Fibroblast of skin of right biceps (primary cell): ENCODE data around the gene GLI3.

Experiments used
- DNase-seq: peaks from one replicate; pipeline ENCODE4 v3.0.0-alpha.2; 2013

GLI3 gene

GRCh38 chr7:41912851-41913567 lies 324.0 kb downstream of the GLI3 start:
- peak; percentile 87 for DNase-seq

- DNase-seq: peak; percentile 33
These were observed 324.6 kb downstream of the GLI3 start for GRCh38 chr7:41912426-41912825.

- DNase-seq: peak; percentile 99
These were observed 325.2 kb downstream of the GLI3 start for GRCh38 chr7:41911792-41912191.
